ENCODE results near the gene RRP12. TPM values are rescaled to one million over a fixed set of nuclear protein-coding genes. Genes with fewer than 3 reads are reported as not detected.

Gene RRP12
- polyA plus RNA-seq, 1 donor from 2014 or later, result 9.7 TPM

GRCh38 chr10:97411406-97411805 lies 10.3 kb upstream of the RRP12 start:
- Histone ChIP-seq H3K9me3 (ENCODE audit: low read length) (no peaks in the 10 kb centered on the region), H3K27me3 (ENCODE audit: insufficient read depth, low read depth, low read length) (no peaks in the 10 kb centered on the region), H4K20me1 (ENCODE audit: insufficient read depth) (no peaks in the 10 kb centered on the region), H2AFZ (ENCODE audit: low read depth, low read length) (no peak overlapping the region), H3F3A (ENCODE audit: insufficient read depth, low read length, poor library complexity, severe bottlenecking) (no peaks in the 10 kb centered on the region), H3K9me2 (ENCODE audit: insufficient read depth, low read length) (no peaks in the 10 kb centered on the region), H3K4me2 (ENCODE audit: low read length) (no peak overlapping the region), H3K79me2 (replicated peaks; ENCODE audit: insufficient read depth, low read length) (no peaks in the 10 kb centered on the region), H3K9ac (ENCODE audit: low read length) (no peak overlapping the region), H3K27ac (ENCODE audit: low read length) (no peak overlapping the region), H3K36me3 (ENCODE audit: insufficient read depth, low read length) (no peaks in the 10 kb centered on the region), H3K4me3 (ENCODE audit: low read length) (no peak overlapping the region)
- TF ChIP-seq MXI1 (conservative IDR thresholded peaks at IDR 0.05; ENCODE audit: poor library complexity, severe bottlenecking) (no peak), CTCF (IDR thresholded peaks at IDR 0.05; ENCODE audit: poor library complexity, severe bottlenecking) (no peak), SMC3 (conservative IDR thresholded peaks at IDR 0.05; ENCODE audit: poor library complexity) (no peak), REST (IDR thresholded peaks at IDR 0.05; ENCODE audit: borderline replicate concordance) (no peak), POLR2AphosphoS5 (IDR thresholded peaks at IDR 0.05) (no peak), TAF1 (IDR thresholded peaks at IDR 0.05; ENCODE audit: low read depth) (no peak), RAD21 (conservative IDR thresholded peaks at IDR 0.05) (no peak), EZH2 (IDR thresholded peaks at IDR 0.05; ENCODE audit: borderline replicate concordance, insufficient read depth, low read length, poor library complexity, severe bottlenecking) (no peak), EP300 (conservative IDR thresholded peaks at IDR 0.05; ENCODE audit: poor library complexity, severe bottlenecking) (no peak)

- Histone ChIP-seq H3K9me2 (ENCODE audit: insufficient read depth, low read length) (no peaks in the 10 kb centered on the region), H3K9me3 (ENCODE audit: low read length) (no peaks in the 10 kb centered on the region), H3K27me3 (ENCODE audit: insufficient read depth, low read depth, low read length) (no peaks in the 10 kb centered on the region), H3K4me3 (ENCODE audit: low read length) (no peak overlapping the region), H4K20me1 (ENCODE audit: insufficient read depth) (no peaks in the 10 kb centered on the region), H3K79me2 (replicated peaks; ENCODE audit: insufficient read depth, low read length) (no peaks in the 10 kb centered on the region), H2AFZ (ENCODE audit: low read depth, low read length) (no peak overlapping the region), H3F3A (ENCODE audit: insufficient read depth, low read length, poor library complexity, severe bottlenecking) (no peaks in the 10 kb centered on the region), H3K27ac (ENCODE audit: low read length) (no peak overlapping the region), H3K4me2 (ENCODE audit: low read length) (no peak overlapping the region), H3K36me3 (ENCODE audit: insufficient read depth, low read length) (no peaks in the 10 kb centered on the region), H3K9ac (ENCODE audit: low read length) (no peak overlapping the region)
- TF ChIP-seq EZH2 (IDR thresholded peaks at IDR 0.05; ENCODE audit: borderline replicate concordance, insufficient read depth, low read length, poor library complexity, severe bottlenecking), result no peak
- TF ChIP-seq RAD21 (conservative IDR thresholded peaks at IDR 0.05), result no peak
- no peak for TF ChIP-seq TAF1 (IDR thresholded peaks at IDR 0.05; ENCODE audit: low read depth)
- TF ChIP-seq EP300 (conservative IDR thresholded peaks at IDR 0.05; ENCODE audit: poor library complexity, severe bottlenecking), result no peak
- no peak for TF ChIP-seq REST (IDR thresholded peaks at IDR 0.05; ENCODE audit: borderline replicate concordance)
- no peak for TF ChIP-seq CTCF (IDR thresholded peaks at IDR 0.05; ENCODE audit: poor library complexity, severe bottlenecking)
Observed at GRCh38 chr10:97408496-97408992, 7.4 kb upstream of the RRP12 start.

Measured in neural cell (in vitro differentiated cells).